H1 (cell line): ENCODE data around the gene LFNG.

Experiments
- CHD2 ChIP-seq: IDR thresholded peaks from 2 replicates; pipeline ENCODE4 v1.6.1; 2012; ENCODE audit warnings: low read length, improper control_type of control experiment
- CTCF ChIP-seq, 3 experiments: IDR thresholded peaks; 1 replicate in 2 of 3; 2 replicates in 1 of 3; pipeline versions ENCODE4 v1.5.1 to v1.6.1; 2011; ENCODE audit warnings: low read length in 3 of 3, mild to moderate bottlenecking in 3 of 3, inconsistent platforms in 2 of 3, low read depth in 1 of 3, moderate library complexity in 1 of 3; ENCODE audit not compliant: insufficient read depth in 1 of 3; ENCODE audit errors: control extremely low read depth in 1 of 3
- GABPA ChIP-seq: IDR thresholded peaks from 2 replicates; pipeline ENCODE4 v1.6.1; 2011; ENCODE audit warnings: mild to moderate bottlenecking, low read length, moderate library complexity, borderline replicate concordance; ENCODE audit not compliant: insufficient read depth
- KDM1A ChIP-seq: fragments of 200-600, 300-600 bp; sonication (generic); IDR thresholded peaks from 2 replicates; pipeline ENCODE4 v1.7.1; 2016; ENCODE audit warnings: mild to moderate bottlenecking, low read length, borderline replicate concordance
- MAFK ChIP-seq: IDR thresholded peaks from 2 replicates; pipeline ENCODE4 v1.6.1; 2012; ENCODE audit warnings: low read depth, mild to moderate bottlenecking, improper control_type of control experiment, low read length
- MAX ChIP-seq: IDR thresholded peaks from 2 replicates; pipeline ENCODE4 v1.6.1; 2012; ENCODE audit warnings: inconsistent platforms
- POLR2A ChIP-seq, 2 experiments: IDR thresholded peaks; 1 replicate in 1 of 2; 2 replicates in 1 of 2; pipeline ENCODE4 v1.6.1; 2011; ENCODE audit warnings: low read depth in 2 of 2, low read length in 2 of 2, mild to moderate bottlenecking in 2 of 2; ENCODE audit errors: control extremely low read depth in 1 of 2
- POLR2AphosphoS5 ChIP-seq: IDR thresholded peaks from 2 replicates; pipeline ENCODE4 v1.6.1; 2011; ENCODE audit warnings: low read depth, low read length
- SRF ChIP-seq: IDR thresholded peaks from 2 replicates; pipeline ENCODE4 v1.6.1; 2011; ENCODE audit warnings: mild to moderate bottlenecking, low read depth, low read length, moderate library complexity
- ZNF274 ChIP-seq: IDR thresholded peaks from 2 replicates; pipeline ENCODE4 v1.7.0; 2012; ENCODE audit warnings: low read length, borderline replicate concordance; ENCODE audit errors: extremely low read depth

- TF ChIP-seq CTCF (IDR thresholded peaks at IDR 0.05; ENCODE audit: control extremely low read depth in 1 of 3, insufficient read depth in 1 of 3, low read depth in 1 of 3, low read length in 3 of 3): no peak
- TF ChIP-seq CHD2: no peak
- TF ChIP-seq POLR2AphosphoS5: no peak
- TF ChIP-seq SRF: no peak
- no peak for TF ChIP-seq MAFK
- no peak for TF ChIP-seq ZNF274
- no peak for TF ChIP-seq GABPA
- TF ChIP-seq POLR2A (IDR thresholded peaks at IDR 0.05; ENCODE audit: control extremely low read depth in 1 of 2, low read depth in 2 of 2, low read length in 2 of 2): no peak
- no peak for TF ChIP-seq KDM1A
- TF ChIP-seq MAX: no peak
Observed at GRCh38 chr7:2493205-2494164, 26.1 kb upstream of the LFNG start.
